ENCODE measurements around the gene NRL. TPM values are rescaled to one million over a fixed set of nuclear protein-coding genes. Genes with fewer than 3 reads are reported as not detected.

The NRL gene
- total RNA-seq, 4 donors from 2014 or later = 1.8 to 3.3 (median 3.0) TPM

GRCh38 chr14:24068711-24069410 lies 45.9 kb downstream of the NRL start:
- intact Hi-C loops (cut with DNase I) = no loop called here
- 75% methylated on average over 3 of the region's 10 CpGs for WGBS
- DNase-seq (ENCODE audit: extremely low spot score) = no peak
- Histone ChIP-seq H3K27ac (replicated peaks in 1 of 4) (no peak overlapping the region), H3K4me3 (no peak overlapping the region), H3K27me3 (peaks cover 0 to 27% (median 2%) of the 10 kb centered on the region in 4 donors), H3K4me1 (peaks cover 0 to 20% (median 17%) of the 10 kb centered on the region in 4 donors), H3K9me3 (no peaks in the 10 kb centered on the region), H3K36me3 (no peaks in the 10 kb centered on the region)
- no peak for TF ChIP-seq CTCF (IDR thresholded peaks at IDR 0.05)
- TF ChIP-seq EP300 (IDR thresholded peaks at IDR 0.05) = no peak
- no peak for TF ChIP-seq POLR2A (IDR thresholded peaks at IDR 0.05; ENCODE audit: low read depth)
- TF ChIP-seq POLR2AphosphoS5 (IDR thresholded peaks at IDR 0.05) = no peak

GRCh38 chr14:24067133-24068082 lies 47.3 kb downstream of the NRL start:
- no peak overlapping the region for H3K4me3 ChIP-seq
- no peak overlapping the region for H3K27ac ChIP-seq (replicated peaks in 1 of 4)
- TF ChIP-seq EP300 (IDR thresholded peaks at IDR 0.05) = no peak
- TF ChIP-seq POLR2A (IDR thresholded peaks at IDR 0.05; ENCODE audit: low read depth) = no peak
- no peak for TF ChIP-seq POLR2AphosphoS5 (IDR thresholded peaks at IDR 0.05)
- TF ChIP-seq CTCF (IDR thresholded peaks at IDR 0.05) = no peak
- 92% methylated on average over 9 of the region's 12 CpGs for WGBS
- H3K36me3 ChIP-seq = no peaks in the 10 kb centered on the region
- H3K9me3 ChIP-seq = no peaks in the 10 kb centered on the region
- DNase-seq (ENCODE audit: extremely low spot score) = no peak
- peaks cover 0 to 15% (median 13%) of the 10 kb centered on the region in 4 donors for H3K4me1 ChIP-seq
- intact Hi-C loops (cut with DNase I) = no loop called here
- H3K27me3 ChIP-seq = peaks cover 0 to 13% (median 0%) of the 10 kb centered on the region in 4 donors

GRCh38 chr14:24066496-24067132 lies 48.1 kb downstream of the NRL start:
- H3K36me3 ChIP-seq = no peaks in the 10 kb centered on the region
- H3K4me3 ChIP-seq = no peak overlapping the region
- 95% methylated on average over 7 of the region's 8 CpGs for WGBS
- no peak for DNase-seq (ENCODE audit: extremely low spot score)
- peaks cover 0 to 7% (median 5%) of the 10 kb centered on the region in 4 donors for H3K4me1 ChIP-seq
- no peak overlapping the region for H3K27ac ChIP-seq (replicated peaks in 1 of 4)
- TF ChIP-seq POLR2AphosphoS5 (IDR thresholded peaks at IDR 0.05) = no peak
- no peak for TF ChIP-seq POLR2A (IDR thresholded peaks at IDR 0.05; ENCODE audit: low read depth)
- TF ChIP-seq EP300 (IDR thresholded peaks at IDR 0.05) = no peak
- TF ChIP-seq CTCF (IDR thresholded peaks at IDR 0.05) = no peak
- intact Hi-C loops (cut with DNase I) = no loop called here
- no peaks in the 10 kb centered on the region for H3K9me3 ChIP-seq
- H3K27me3 ChIP-seq = peaks cover 0 to 5% (median 0%) of the 10 kb centered on the region in 4 donors

GRCh38 chr14:24065408-24065807 lies 49.3 kb downstream of the NRL start:
- Histone ChIP-seq H3K27me3 (no peaks in the 10 kb centered on the region), H3K4me1 (no peaks in the 10 kb centered on the region), H3K9me3 (no peaks in the 10 kb centered on the region), H3K4me3 (no peak overlapping the region), H3K36me3 (no peaks in the 10 kb centered on the region), H3K27ac (replicated peaks in 1 of 4) (no peak overlapping the region)
- DNase-seq (ENCODE audit: extremely low spot score) = no peak
- TF ChIP-seq POLR2A (IDR thresholded peaks at IDR 0.05; ENCODE audit: low read depth) (no peak), CTCF (IDR thresholded peaks at IDR 0.05) (no peak), EP300 (IDR thresholded peaks at IDR 0.05) (no peak), POLR2AphosphoS5 (IDR thresholded peaks at IDR 0.05) (no peak)
- intact Hi-C loops (cut with DNase I) = no loop called here
- WGBS = 75% methylated on average over 8 of the region's 8 CpGs

Measured in esophagus muscularis mucosa (tissue), 4 donors.